Measurements from ENCODE around the gene COL3A1.

- TF ChIP-seq MGA (IDR thresholded peaks at IDR 0.05), result no peak
- no peak for TF ChIP-seq CTCF (IDR thresholded peaks at IDR 0.05 in 2 of 3, conservative IDR thresholded peaks at IDR 0.05 in 1 of 3; ENCODE audit: insufficient read depth in 2 of 3, low read depth in 1 of 3, low read length in 3 of 3)
- no peak for TF ChIP-seq RNF2 (IDR thresholded peaks at IDR 0.05)
- TF ChIP-seq ZNF830 (CRISPR knock-in tag; IDR thresholded peaks at IDR 0.05), result no peak
- TF ChIP-seq, protein P1, sequence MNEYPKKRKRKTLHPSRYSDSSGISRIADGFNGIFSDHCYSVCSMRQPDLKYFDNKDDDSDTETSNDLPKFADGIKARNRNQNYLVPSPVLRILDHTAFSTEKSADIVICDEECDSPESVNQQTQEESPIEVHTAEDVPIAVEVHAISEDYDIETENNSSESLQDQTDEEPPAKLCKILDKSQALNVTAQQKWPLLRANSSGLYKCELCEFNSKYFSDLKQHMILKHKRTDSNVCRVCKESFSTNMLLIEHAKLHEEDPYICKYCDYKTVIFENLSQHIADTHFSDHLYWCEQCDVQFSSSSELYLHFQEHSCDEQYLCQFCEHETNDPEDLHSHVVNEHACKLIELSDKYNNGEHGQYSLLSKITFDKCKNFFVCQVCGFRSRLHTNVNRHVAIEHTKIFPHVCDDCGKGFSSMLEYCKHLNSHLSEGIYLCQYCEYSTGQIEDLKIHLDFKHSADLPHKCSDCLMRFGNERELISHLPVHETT (CRISPR knock-in tag; conservative IDR thresholded peaks at IDR 0.05 in 1 of 2, IDR thresholded peaks at IDR 0.05 in 1 of 2), result no peak
- no peak for TF ChIP-seq CBX1 (IDR thresholded peaks at IDR 0.05; ENCODE audit: low read depth)
Measured at GRCh38 chr2:188983427-188984064, 9.4 kb downstream of the COL3A1 start.
